Mesothelial cell of epicardium (in vitro differentiated cells): Measurements from ENCODE around the gene EIF3B. TPM values are rescaled to one million over a fixed set of nuclear protein-coding genes. Genes with fewer than 3 reads are reported as not detected.
"Not testable (repeated sequence)": the region's sequence is repeated elsewhere in the genome, so short reads cannot be mapped to it uniquely, and the experiment has no call there.

Source experiments
- DNase-seq, 2 experiments: peaks; one replicate each; pipeline ENCODE4 v3.0.0; 2021; ENCODE audit warnings: low spot score in 2 of 2; ENCODE audit not compliant: unreplicated experiment in 2 of 2
- H3K27ac Mint-ChIP-seq: 2 replicates; pipeline ENCODE4 v1.8.0; 2021; ENCODE audit warnings: mixed read lengths
- H3K27me3 Mint-ChIP-seq: 2 replicates; pipeline ENCODE4 v1.8.0; 2021; ENCODE audit warnings: low read depth, mixed read lengths
- H3K36me3 Mint-ChIP-seq: 2 replicates; pipeline ENCODE4 v1.8.0; 2021; ENCODE audit warnings: mixed read lengths
- H3K4me1 Mint-ChIP-seq: 2 replicates; pipeline ENCODE4 v1.8.0; 2021; ENCODE audit warnings: mixed read lengths
- H3K4me3 Mint-ChIP-seq: 2 replicates; pipeline ENCODE4 v1.8.0; 2021; ENCODE audit warnings: mild to moderate bottlenecking, moderate library complexity, mixed read lengths
- H3K9me3 Mint-ChIP-seq: 2 replicates; pipeline ENCODE4 v1.8.0; 2021; ENCODE audit warnings: mixed read lengths
- total RNA-seq: library from RNA; stranded (reverse); gene quantifications from 3 replicates; pipeline ENCODE4 v1.2.1, GENCODE V29; 2021
- TF ChIP-seq, protein P1 (sequence below): fragments of 200-600 bp; sonication (generic); IDR thresholded peaks from one replicate; pipeline ENCODE4 v1.5.0; 2021; ENCODE audit warnings: antibody characterized with exemption; ENCODE audit not compliant: unreplicated experiment

Gene EIF3B
- total RNA-seq, 1 donor from 2014 or later = 198 TPM

DNA sequence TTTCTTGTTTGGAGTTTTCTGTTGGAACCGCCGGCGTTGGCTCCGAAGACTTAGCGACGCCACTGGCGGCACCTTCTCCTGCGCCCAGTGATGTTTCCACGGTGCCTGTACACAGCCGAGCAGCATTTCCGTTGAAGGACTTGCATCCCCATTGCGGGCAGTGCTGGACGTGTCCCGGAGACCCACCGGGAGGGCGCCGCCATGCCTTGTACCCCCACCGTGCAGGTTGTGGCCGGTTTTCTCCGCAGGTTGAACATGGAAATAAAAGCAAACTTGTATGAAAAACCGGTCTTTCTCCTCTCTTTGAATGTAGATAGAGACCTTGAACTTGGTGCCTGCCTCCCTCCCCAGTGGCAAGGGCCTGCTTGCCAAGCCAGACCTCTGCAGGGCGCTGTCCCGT lies 25.8 kb downstream of the EIF3B start:
- Mint-ChIP-seq H3K9me3 (no peaks in the 10 kb centered on the region), H3K27me3 (no peaks in the 10 kb centered on the region), H3K4me1 (no peaks in the 10 kb centered on the region), H3K27ac (no peak overlapping the region), H3K36me3 (peaks cover 29% of the 10 kb centered on the region), H3K4me3 (no peak overlapping the region)
- DNase-seq = no peak
- TF ChIP-seq, protein P1, sequence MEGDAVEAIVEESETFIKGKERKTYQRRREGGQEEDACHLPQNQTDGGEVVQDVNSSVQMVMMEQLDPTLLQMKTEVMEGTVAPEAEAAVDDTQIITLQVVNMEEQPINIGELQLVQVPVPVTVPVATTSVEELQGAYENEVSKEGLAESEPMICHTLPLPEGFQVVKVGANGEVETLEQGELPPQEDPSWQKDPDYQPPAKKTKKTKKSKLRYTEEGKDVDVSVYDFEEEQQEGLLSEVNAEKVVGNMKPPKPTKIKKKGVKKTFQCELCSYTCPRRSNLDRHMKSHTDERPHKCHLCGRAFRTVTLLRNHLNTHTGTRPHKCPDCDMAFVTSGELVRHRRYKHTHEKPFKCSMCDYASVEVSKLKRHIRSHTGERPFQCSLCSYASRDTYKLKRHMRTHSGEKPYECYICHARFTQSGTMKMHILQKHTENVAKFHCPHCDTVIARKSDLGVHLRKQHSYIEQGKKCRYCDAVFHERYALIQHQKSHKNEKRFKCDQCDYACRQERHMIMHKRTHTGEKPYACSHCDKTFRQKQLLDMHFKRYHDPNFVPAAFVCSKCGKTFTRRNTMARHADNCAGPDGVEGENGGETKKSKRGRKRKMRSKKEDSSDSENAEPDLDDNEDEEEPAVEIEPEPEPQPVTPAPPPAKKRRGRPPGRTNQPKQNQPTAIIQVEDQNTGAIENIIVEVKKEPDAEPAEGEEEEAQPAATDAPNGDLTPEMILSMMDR = no peak

DNA sequence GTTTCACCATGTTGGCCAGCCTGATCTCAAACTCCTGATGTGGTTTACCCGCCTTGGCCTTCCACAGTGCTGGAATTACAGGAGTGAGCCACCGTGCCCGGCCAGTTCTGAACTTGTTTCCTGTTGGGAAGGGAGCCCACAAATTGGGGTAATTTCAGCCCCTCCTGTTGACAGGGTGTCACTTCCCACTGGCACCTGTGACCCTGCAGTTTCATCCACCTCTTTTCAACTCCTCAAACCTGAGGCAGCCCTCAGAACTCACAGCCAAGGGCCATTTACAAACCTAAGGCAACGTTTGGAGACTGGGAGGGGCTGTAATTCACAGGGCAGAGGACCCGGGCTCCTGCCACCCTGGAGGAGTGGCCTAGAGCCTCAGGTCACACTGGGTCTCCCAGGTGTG lies 26.6 kb downstream of the EIF3B start:
- TF ChIP-seq, protein P1 = no peak
- no peaks in the 10 kb centered on the region for H3K27me3 Mint-ChIP-seq

DNA sequence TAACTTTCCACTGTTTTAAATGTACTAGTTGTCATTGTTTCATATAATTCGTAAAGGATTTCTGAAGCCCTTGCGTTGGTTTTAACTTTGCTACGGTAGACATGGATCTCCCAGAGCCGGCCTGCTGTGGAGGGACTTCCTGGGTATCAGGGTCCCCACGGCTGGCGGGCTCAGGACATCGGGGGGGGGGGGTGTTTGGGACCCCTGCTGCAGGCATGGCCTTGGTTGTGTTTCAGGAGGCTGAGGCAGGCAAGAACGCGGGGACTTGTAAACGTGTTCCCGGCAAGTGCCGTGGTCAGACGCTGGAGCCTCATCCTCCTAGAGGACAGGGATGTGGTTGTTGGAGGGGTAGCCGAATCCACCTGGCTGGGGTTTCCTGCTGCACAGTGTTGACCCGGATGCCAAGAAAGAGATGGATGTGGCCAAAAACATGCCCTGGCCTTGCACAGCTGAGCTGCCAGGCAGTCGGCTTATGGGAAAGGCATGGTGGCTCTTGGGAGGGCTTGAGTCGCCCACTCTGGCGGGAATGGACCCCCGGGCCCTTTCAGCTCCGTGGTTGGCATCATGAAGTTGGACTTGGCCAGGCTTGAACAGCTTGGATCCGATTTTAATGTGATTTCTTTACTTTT lies 27.4 kb downstream of the EIF3B start:
- Mint-ChIP-seq H3K27me3 (no peaks in the 10 kb centered on the region), H3K4me3 (no peak overlapping the region), H3K4me1 (no peaks in the 10 kb centered on the region), H3K36me3 (peaks cover 26% of the 10 kb centered on the region), H3K27ac (peak overlapping the region; percentile 34), H3K9me3 (no peaks in the 10 kb centered on the region)
- DNase-seq = no peak
- TF ChIP-seq, protein P1 = no peak

More for the DNA sequence above, 26.6 kb downstream of the EIF3B start:
- Mint-ChIP-seq H3K4me3 (no peak overlapping the region), H3K36me3 (peaks cover 29% of the 10 kb centered on the region), H3K9me3 (no peaks in the 10 kb centered on the region), H3K27ac (peak overlapping the region; percentile 25), H3K4me1 (no peaks in the 10 kb centered on the region)
- no peak for DNase-seq

DNA sequence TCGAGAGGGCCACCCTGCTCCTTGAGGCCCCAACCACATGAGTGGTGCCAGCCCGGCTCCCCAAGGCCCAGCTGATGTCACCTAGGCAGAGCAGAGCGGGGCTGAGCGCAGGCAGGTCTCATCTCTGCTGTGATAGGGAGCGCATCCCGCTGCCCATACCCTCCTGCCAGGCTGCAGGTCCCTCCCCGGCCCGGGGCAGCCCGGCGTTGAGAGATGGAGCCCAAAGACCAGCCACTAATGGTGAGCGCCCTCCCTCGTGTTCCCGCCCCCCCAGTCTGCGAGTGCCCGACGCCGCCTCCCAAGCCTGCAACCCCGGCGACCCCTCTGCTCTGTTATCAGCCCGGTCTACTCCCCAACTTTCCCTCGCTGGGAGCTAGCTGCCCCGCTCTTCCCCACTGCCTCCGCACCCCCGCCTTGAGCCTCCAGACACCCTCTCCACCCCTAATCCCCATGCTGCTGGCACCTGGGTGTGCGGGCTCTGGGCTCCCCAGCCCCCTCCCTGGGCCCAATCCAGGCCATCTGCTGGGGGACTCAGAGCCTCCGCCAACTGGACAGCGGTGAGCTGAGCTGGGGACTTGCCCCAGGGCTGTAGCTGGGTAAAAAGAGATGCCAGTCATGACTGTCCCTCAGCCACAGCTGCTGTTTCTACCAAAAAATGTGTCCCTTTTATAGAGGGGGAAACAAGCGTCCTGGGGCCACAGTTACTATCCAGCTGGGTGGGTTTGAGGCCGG lies 29.1 kb downstream of the EIF3B start:
- TF ChIP-seq, protein P1 = no peak
- Mint-ChIP-seq H3K27ac (no peak overlapping the region), H3K4me1 (no peaks in the 10 kb centered on the region), H3K27me3 (no peaks in the 10 kb centered on the region), H3K4me3 (no peak overlapping the region), H3K9me3 (no peaks in the 10 kb centered on the region), H3K36me3 (peaks cover 23% of the 10 kb centered on the region)
- no peak for DNase-seq

DNA sequence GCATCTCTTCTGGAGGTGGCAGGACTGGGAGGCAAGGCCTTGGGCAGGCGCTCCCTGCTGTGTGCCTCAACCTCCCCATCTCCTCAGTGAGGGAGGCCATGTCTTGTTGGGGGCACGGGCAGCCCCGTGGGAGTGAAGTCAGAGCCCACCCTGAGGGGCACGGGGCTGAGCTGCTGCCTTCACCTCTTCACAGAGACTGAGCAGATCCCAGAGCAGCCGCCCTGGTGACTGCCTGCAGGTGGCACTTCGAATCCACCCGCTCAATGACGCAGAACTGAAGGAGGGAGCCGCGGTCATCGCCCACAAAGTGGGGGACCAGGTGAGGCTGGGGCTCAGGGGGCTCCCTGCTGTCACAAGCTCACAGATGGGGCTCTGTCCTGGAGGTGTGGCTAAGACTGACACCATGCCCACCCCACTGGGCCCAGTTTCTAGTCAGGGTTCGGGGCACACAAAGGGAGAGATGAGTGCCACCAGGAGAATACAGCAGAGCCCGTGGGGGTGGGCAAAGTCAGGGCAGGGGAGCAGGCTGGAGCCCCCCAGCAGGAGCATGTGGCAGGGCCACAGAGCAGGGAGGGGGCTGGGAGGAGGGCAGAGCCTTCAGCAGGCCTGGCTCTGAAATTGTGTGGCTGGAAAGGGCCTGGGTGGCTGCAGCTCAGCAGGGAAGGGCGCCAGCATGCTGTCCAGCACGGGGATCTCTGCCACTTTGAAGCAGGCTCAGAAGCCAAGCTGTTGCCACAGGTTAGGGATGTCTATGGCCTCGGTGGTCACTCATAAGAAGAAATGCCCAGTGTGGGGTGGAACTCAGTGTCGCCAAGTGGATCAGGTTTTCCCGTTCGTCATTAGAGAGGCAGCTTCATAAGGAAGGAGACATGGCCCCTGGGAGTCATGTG lies 30.0 kb downstream of the EIF3B start:
- Mint-ChIP-seq H3K27ac (no peak overlapping the region), H3K4me1 (peaks cover 5% of the 10 kb centered on the region), H3K27me3 (no peaks in the 10 kb centered on the region), H3K9me3 (no peaks in the 10 kb centered on the region), H3K4me3 (no peak overlapping the region), H3K36me3 (peaks cover 18% of the 10 kb centered on the region)
- TF ChIP-seq, protein P1 = no peak
- DNase-seq = no peak

DNA sequence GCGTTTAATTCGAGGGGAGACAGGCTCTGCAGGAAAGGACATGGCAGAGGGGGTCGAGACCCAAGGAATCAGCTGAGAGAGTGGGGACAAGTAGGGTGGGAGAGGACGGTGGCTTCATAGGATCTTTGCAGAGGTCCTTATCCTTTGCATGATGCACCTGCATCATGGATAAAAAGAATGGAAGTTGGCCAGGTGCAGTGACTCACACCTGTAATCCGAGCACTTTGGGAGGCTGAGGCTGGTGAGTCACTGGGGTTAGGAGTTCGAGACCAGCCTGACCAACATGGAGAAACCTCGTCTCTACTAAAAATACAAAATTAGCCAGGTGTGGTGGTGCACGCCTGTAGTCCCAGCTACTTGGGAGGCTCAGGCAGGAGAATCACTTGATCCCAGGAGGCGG lies 31.5 kb downstream of the EIF3B start:
- H3K9me3 Mint-ChIP-seq, H3K27ac Mint-ChIP-seq, H3K4me3 Mint-ChIP-seq, DNase-seq, H3K36me3 Mint-ChIP-seq, H3K27me3 Mint-ChIP-seq: not testable (repeated sequence)
- peaks cover 12% of the 10 kb centered on the region for H3K4me1 Mint-ChIP-seq
